Mesendoderm (in vitro differentiated cells): ENCODE results near the gene SMARCA2.
"Not testable (repeated sequence)": the region's sequence is repeated elsewhere in the genome, so short reads cannot be mapped to it uniquely, and the experiment has no call there.

Experiments
- DNase-seq: peaks from one replicate; pipeline ENCODE4 v3.0.0; 2013
- H2AK5ac ChIP-seq: 2 replicates; pipeline ENCODE4 v1.6.1; 2013; ENCODE audit warnings: low read length, inconsistent platforms
- H2BK120ac ChIP-seq: 2 replicates; pipeline ENCODE4 v1.6.1; 2013; ENCODE audit warnings: low read depth, mild to moderate bottlenecking, low read length, moderate library complexity, mixed read lengths
- H2BK15ac ChIP-seq: replicated peaks from 2 replicates; pipeline ENCODE4 v1.6.1; 2013; ENCODE audit warnings: low read depth, mild to moderate bottlenecking, moderate library complexity
- H2BK5ac ChIP-seq: 2 replicates; pipeline ENCODE4 v1.6.1; 2013; ENCODE audit warnings: low read length, inconsistent platforms
- H3K18ac ChIP-seq: 2 replicates; pipeline ENCODE4 v1.6.1; 2013; ENCODE audit warnings: mild to moderate bottlenecking, low read length, mixed read lengths
- H3K23ac ChIP-seq: one replicate; pipeline ENCODE4 v1.6.1; 2013; ENCODE audit warnings: low read length
- H3K27ac ChIP-seq: 2 replicates; pipeline ENCODE4 v1.5.1; 2013; ENCODE audit warnings: low read depth, mild to moderate bottlenecking, inconsistent platforms, low read length, moderate library complexity
- H3K27me3 ChIP-seq: 2 replicates; pipeline ENCODE4 v1.6.1; 2013; ENCODE audit warnings: low read length, control low read depth, mild to moderate bottlenecking, inconsistent platforms; ENCODE audit not compliant: insufficient read depth, poor library complexity
- H3K36me3 ChIP-seq: 2 replicates; pipeline ENCODE4 v1.6.1; 2013; ENCODE audit warnings: low read length, inconsistent platforms; ENCODE audit not compliant: control insufficient read depth, insufficient read depth
- H3K4ac ChIP-seq: one replicate; pipeline ENCODE4 v1.6.1; 2013; ENCODE audit warnings: low read depth, mild to moderate bottlenecking, low read length, moderate library complexity
- H3K4me1 ChIP-seq: 2 replicates; pipeline ENCODE4 v1.6.1; 2013; ENCODE audit warnings: low read depth, low read length, inconsistent platforms; ENCODE audit not compliant: control insufficient read depth
- H3K4me2 ChIP-seq: 2 replicates; pipeline ENCODE4 v1.6.1; 2013; ENCODE audit warnings: low read length
- H3K4me3 ChIP-seq: 2 replicates; pipeline ENCODE4 v1.5.1; 2013; ENCODE audit warnings: mild to moderate bottlenecking, low read length
- H3K56ac ChIP-seq: one replicate; pipeline ENCODE4 v1.6.1; 2013; ENCODE audit warnings: low read length
- H3K79me1 ChIP-seq: 2 replicates; pipeline ENCODE4 v1.6.1; 2013; ENCODE audit warnings: low read length, inconsistent platforms
- H3K79me2 ChIP-seq: 2 replicates; pipeline ENCODE4 v1.6.1; 2013; ENCODE audit warnings: mild to moderate bottlenecking, low read length; ENCODE audit not compliant: control insufficient read depth, insufficient read depth
- H3K9ac ChIP-seq: 2 replicates; pipeline ENCODE4 v1.6.1; 2013; ENCODE audit warnings: low read length, inconsistent platforms
- H4K5ac ChIP-seq: one replicate; pipeline ENCODE4 v1.6.1; 2013; ENCODE audit warnings: low read length
- H4K8ac ChIP-seq: one replicate; pipeline ENCODE4 v1.6.1; 2013; ENCODE audit warnings: low read depth, mild to moderate bottlenecking, control low read depth, low read length, moderate library complexity
- WGBS: extraction: QIAGEN DNeasy Blood & Tissue Kit; methylation state at CpG from one replicate; pipeline ENCODE4 v1.1.7; 2013; ENCODE audit warnings: low lambda C conversion rate, missing lambda C conversion rate; ENCODE audit not compliant: insufficient coverage; ENCODE audit errors: extremely low coverage; 5-methylcytosine and 5-hydroxymethylcytosine counted together

The SMARCA2 gene

DNA sequence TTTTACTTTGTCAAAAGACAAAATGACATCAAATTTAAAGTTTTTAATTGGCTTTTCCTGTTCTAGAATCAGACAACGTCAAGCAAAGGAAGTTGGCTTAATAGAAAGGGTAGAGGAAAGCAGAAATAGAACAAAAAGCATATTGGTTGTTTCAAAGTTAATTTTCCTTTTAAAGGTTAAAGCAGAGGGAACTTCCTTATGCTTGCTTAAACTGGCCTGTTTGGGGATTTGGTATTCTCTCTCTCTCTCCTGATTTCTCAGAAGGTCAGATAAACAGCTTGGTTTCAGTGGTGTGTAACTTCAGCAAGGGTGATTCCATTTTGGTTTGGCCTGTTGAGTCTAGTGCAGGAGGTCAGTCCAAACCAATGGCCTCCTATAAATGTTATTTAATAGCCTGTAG is 127.1 kb downstream of the SMARCA2 start:
- Histone ChIP-seq H3K79me2 (no peaks in the 10 kb centered on the region), H3K9ac (no peak overlapping the region), H2BK5ac (no peak overlapping the region), H3K4me2 (no peak overlapping the region), H4K5ac (no peak overlapping the region), H4K8ac (no peak overlapping the region), H2AK5ac (no peak overlapping the region), H3K23ac (no peak overlapping the region), H3K79me1 (no peaks in the 10 kb centered on the region), H3K56ac (no peak overlapping the region), H3K36me3 (no peaks in the 10 kb centered on the region), H3K4me3 (no peak overlapping the region), H3K18ac (no peak overlapping the region), H3K27ac (no peak overlapping the region), H3K4ac (no peak overlapping the region), H2BK120ac (no peak overlapping the region), H3K27me3 (no peaks in the 10 kb centered on the region), H2BK15ac (no peak overlapping the region), H3K4me1 (no peaks in the 10 kb centered on the region)
- DNase-seq, result no peak
- WGBS, result no CpG with 5 or more reads among the region's 1 CpG

DNA sequence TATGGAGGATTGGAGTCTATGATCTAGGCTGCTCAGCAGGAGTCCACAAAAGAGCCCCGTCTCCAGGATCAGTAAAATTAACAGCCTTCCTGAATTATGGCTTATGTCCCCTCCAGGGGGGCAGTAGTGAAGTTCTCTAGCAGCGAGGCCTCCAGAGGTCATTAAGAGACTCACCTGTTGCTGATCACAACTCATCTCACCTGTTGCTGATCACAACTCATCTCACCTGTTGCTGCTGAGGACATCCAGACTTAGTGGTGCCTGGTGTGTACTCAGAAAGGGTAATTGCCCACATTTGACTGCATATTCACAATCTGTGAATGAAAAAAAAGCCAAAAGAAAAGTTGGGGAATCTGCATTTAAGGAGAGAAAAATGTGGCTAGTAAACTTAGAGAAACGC is 129.5 kb downstream of the SMARCA2 start:
- DNase-seq, result no peak
- Histone ChIP-seq H3K27ac (no peak overlapping the region), H2BK5ac (no peak overlapping the region), H2BK15ac (no peak overlapping the region), H3K79me2 (no peaks in the 10 kb centered on the region), H2AK5ac (no peak overlapping the region), H4K8ac (no peak overlapping the region), H3K56ac (no peak overlapping the region), H3K4me1 (no peaks in the 10 kb centered on the region), H2BK120ac (no peak overlapping the region), H3K36me3 (no peaks in the 10 kb centered on the region), H4K5ac (no peak overlapping the region), H3K4ac (no peak overlapping the region), H3K23ac (no peak overlapping the region), H3K79me1 (no peaks in the 10 kb centered on the region), H3K9ac (no peak overlapping the region), H3K4me3 (no peak overlapping the region), H3K4me2 (no peak overlapping the region), H3K18ac (no peak overlapping the region), H3K27me3 (no peaks in the 10 kb centered on the region)
- no CpG with 5 or more reads among the region's 3 CpGs for WGBS

DNA sequence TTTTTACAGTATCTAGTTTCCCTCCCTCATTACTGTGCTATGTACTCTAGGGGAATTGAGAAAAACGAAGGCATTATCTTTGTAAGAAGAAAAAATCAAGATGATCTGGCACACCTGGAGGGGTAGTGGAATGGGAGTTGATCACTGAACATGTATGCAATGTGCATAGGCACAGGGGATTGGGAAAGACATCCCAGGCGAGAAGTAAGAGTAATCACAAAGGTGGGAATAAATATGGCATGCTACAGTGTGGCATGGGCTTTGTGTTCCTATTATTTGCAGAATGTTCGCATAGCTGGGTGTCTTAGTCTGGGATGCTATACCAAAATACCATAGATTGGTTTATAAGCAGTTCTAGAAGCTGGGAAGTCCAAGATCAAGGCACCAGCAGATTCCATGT is 130.6 kb downstream of the SMARCA2 start:
- H3K4ac ChIP-seq, result no peak overlapping the region
- no peak overlapping the region for H2BK5ac ChIP-seq
- no peak overlapping the region for H3K9ac ChIP-seq
- no peak overlapping the region for H3K27ac ChIP-seq
- no peak overlapping the region for H3K4me3 ChIP-seq
- no CpG with 5 or more reads among the region's 3 CpGs for WGBS
- H3K27me3 ChIP-seq, result no peaks in the 10 kb centered on the region
- no peak overlapping the region for H3K56ac ChIP-seq
- no peaks in the 10 kb centered on the region for H3K36me3 ChIP-seq
- H2AK5ac ChIP-seq, result no peak overlapping the region
- no peak overlapping the region for H4K8ac ChIP-seq
- no peak overlapping the region for H2BK120ac ChIP-seq
- no peak overlapping the region for H3K4me2 ChIP-seq
- H4K5ac ChIP-seq, result no peak overlapping the region
- no peaks in the 10 kb centered on the region for H3K4me1 ChIP-seq
- no peaks in the 10 kb centered on the region for H3K79me1 ChIP-seq
- H3K79me2 ChIP-seq, result no peaks in the 10 kb centered on the region
- no peak for DNase-seq
- no peak overlapping the region for H2BK15ac ChIP-seq
- no peak overlapping the region for H3K18ac ChIP-seq
- H3K23ac ChIP-seq, result no peak overlapping the region

DNA sequence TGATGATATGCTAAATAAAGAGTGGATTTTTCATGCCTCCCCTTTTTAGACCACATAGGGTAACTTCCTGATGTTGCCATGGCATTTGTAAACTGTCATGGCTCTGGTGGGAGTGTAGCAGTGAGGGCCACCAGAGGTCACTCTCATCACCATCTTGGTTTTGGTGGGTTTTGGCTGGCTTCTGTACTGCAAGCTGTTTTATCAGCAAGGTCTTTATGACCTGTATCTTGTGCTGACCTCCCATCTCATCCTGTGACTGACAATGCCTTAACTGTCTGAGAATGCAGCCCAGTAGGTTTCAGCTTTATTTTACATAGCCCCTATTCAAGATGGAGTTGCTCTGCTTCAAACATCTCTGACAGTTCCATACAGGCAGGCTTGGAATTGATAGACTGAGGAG is 131.6 kb downstream of the SMARCA2 start:
- not testable (repeated sequence) for H3K4me2 ChIP-seq, H3K4me3 ChIP-seq, H4K8ac ChIP-seq, H3K79me1 ChIP-seq, H3K79me2 ChIP-seq, H3K18ac ChIP-seq, H3K27me3 ChIP-seq, H3K9ac ChIP-seq, H2BK120ac ChIP-seq, H3K4ac ChIP-seq, H3K56ac ChIP-seq, H3K36me3 ChIP-seq, H3K23ac ChIP-seq, H2BK5ac ChIP-seq, H2AK5ac ChIP-seq, H3K27ac ChIP-seq, H3K4me1 ChIP-seq, H4K5ac ChIP-seq, H2BK15ac ChIP-seq
- peak; percentile 92 for DNase-seq

DNA sequence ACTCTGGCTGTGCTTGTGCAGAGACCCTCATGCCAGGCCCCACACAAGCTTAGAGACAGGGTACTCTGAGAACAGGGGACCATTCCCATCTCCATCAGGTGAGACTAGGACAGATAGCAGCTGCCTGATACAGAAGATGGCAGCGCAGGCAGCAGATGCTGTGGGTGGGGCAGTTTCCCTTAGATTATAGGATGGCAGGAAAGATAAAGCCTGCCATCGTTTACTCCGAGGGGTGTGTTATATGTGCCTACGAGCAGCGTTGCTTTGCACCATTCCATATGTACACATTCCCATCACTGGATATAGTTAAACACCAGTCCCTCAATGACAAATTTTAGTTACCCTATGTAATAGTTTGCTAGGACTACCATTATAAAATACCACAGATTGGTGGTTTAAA is 135.2 kb downstream of the SMARCA2 start:
- no CpG with 5 or more reads among the region's 5 CpGs for WGBS

DNA sequence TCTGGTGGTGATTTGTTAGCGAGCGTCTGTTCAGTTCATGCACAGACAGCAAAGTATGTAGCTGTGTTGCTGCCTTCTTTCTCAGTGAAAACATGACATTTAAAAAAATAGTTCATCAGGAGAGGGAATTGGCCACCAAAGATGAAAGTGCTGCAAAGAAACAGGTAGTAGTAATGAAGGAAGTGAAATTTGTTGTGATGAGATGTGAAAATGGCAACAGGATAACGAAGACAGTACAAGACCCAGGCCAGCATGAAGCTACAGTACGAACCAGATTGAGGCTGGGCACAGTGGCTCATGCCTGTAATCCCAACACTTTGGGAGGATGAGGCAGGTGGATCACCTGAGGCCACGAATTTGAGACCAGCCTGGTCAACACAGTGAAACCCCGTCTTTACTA is 136.0 kb downstream of the SMARCA2 start:
- WGBS, result no CpG with 5 or more reads among the region's 6 CpGs
- no peak overlapping the region for H3K9ac ChIP-seq

More for the DNA sequence above, 135.2 kb downstream of the SMARCA2 start:
- Histone ChIP-seq H3K9ac (no peak overlapping the region), H2AK5ac (no peak overlapping the region), H3K4me1 (no peaks in the 10 kb centered on the region), H3K18ac (no peak overlapping the region), H3K23ac (no peak overlapping the region), H3K56ac (no peak overlapping the region), H3K27ac (no peak overlapping the region), H3K4me2 (no peak overlapping the region), H3K27me3 (no peaks in the 10 kb centered on the region), H3K79me1 (no peaks in the 10 kb centered on the region), H2BK120ac (no peak overlapping the region), H2BK15ac (no peak overlapping the region), H3K4ac (no peak overlapping the region), H4K5ac (no peak overlapping the region), H3K4me3 (no peak overlapping the region), H4K8ac (no peak overlapping the region), H3K36me3 (no peaks in the 10 kb centered on the region), H3K79me2 (no peaks in the 10 kb centered on the region), H2BK5ac (no peak overlapping the region)
- no peak for DNase-seq

More for the DNA sequence above, 136.0 kb downstream of the SMARCA2 start:
- no peak overlapping the region for H3K4me3 ChIP-seq
- no peak overlapping the region for H2BK5ac ChIP-seq
- H3K23ac ChIP-seq, result no peak overlapping the region
- no peak overlapping the region for H4K8ac ChIP-seq
- H3K79me2 ChIP-seq, result no peaks in the 10 kb centered on the region
- H3K4me1 ChIP-seq, result no peaks in the 10 kb centered on the region
- no peak overlapping the region for H4K5ac ChIP-seq
- H2BK15ac ChIP-seq, result no peak overlapping the region
- H3K56ac ChIP-seq, result no peak overlapping the region
- H2AK5ac ChIP-seq, result no peak overlapping the region
- H3K4ac ChIP-seq, result no peak overlapping the region
- H3K4me2 ChIP-seq, result no peak overlapping the region
- H3K36me3 ChIP-seq, result no peaks in the 10 kb centered on the region
- no peaks in the 10 kb centered on the region for H3K79me1 ChIP-seq
- no peak overlapping the region for H2BK120ac ChIP-seq
- H3K27ac ChIP-seq, result no peak overlapping the region
- no peaks in the 10 kb centered on the region for H3K27me3 ChIP-seq
- no peak for DNase-seq
- H3K18ac ChIP-seq, result no peak overlapping the region
